HepG2 (cell line): ENCODE data around the gene GRIK3. TPM values are rescaled to one million over a fixed set of nuclear protein-coding genes. Genes with fewer than 3 reads are reported as not detected.

Source experiments
- ATAC-seq: fragments of 200-7000 bp; cut with Tn5 transposase; 3 replicates; pipeline ENCODE4 v1.9.1; 2020; ENCODE audit warnings: mild to moderate bottlenecking, moderate library complexity
- BruUV-seq: library from RNA; stranded (reverse); fragments of 400-500 nt; replicated peaks from 2 replicates; lab custom pipeline; 2021; lab: Mats Ljungman, UMichigan
- CTCF ChIA-PET: fragments of 300-600 bp; formaldehyde crosslinking; extraction: SDS; loops from one replicate; lab custom pipeline; 2021; ENCODE audit warnings: low total read pairs, inconsistent platforms, low intra/inter-chr PET ratio; lab: Yijun Ruan, JAX
- POLR2A ChIA-PET: fragments of 350-600 bp; sonication (Branson Sonifier 250); formaldehyde crosslinking; loops from one replicate; lab custom pipeline; 2020; ENCODE audit warnings: antibody characterized with exemption, inconsistent platforms; lab: Yijun Ruan, JAX
- DNase-seq: peaks from one replicate; pipeline ENCODE4 v3.0.0-alpha.2; 2015; ENCODE audit warnings: low spot score
- FAIRE-seq: peaks from 3 replicates; lab custom pipeline; 2011; peaks lifted over from hg19 to GRCh38; lab: Jason Lieb, UNC
- H2AFZ ChIP-seq: one replicate; pipeline ENCODE4 v1.6.1; 2011; ENCODE audit warnings: low read length, inconsistent platforms
- H3K27ac ChIP-seq: fragments of 300-600 bp; 3 replicates; pipeline ENCODE4 v1.8.0; 2011; ENCODE audit warnings: mixed run types, mild to moderate bottlenecking, mixed read lengths, low read length, inconsistent platforms; ENCODE audit not compliant: insufficient read depth; ENCODE audit errors: extremely low read length
- H3K27me3 ChIP-seq, 2 experiments: fragments of 200-600 bp in 1 of 2; 2 replicates in 1 of 2; 3 replicates in 1 of 2; pipeline versions ENCODE4 v1.6.0 to v1.8.0; 2011; ENCODE audit warnings: low read length in 2 of 2, mild to moderate bottlenecking in 2 of 2, moderate library complexity in 2 of 2, inconsistent platforms in 1 of 2; ENCODE audit not compliant: insufficient read depth in 2 of 2, control insufficient read depth in 1 of 2
- H3K36me3 ChIP-seq, 2 experiments: fragments of 200-600 bp in 1 of 2; replicated peaks in 1 of 2; 2 replicates in 1 of 2; 3 replicates in 1 of 2; pipeline versions ENCODE4 v1.5.1 to v1.8.0; 2011; ENCODE audit warnings: low read length in 2 of 2, inconsistent platforms in 1 of 2; ENCODE audit not compliant: insufficient read depth in 2 of 2, control insufficient read depth in 1 of 2
- H3K4me1 ChIP-seq: 2 replicates; pipeline ENCODE4 v1.5.1; 2012; ENCODE audit warnings: low read length, inconsistent platforms; ENCODE audit not compliant: insufficient read depth
- H3K4me2 ChIP-seq: 2 replicates; pipeline ENCODE4 v1.6.0; 2011; ENCODE audit warnings: low read depth, low read length, inconsistent platforms
- H3K4me3 ChIP-seq, 3 experiments: fragments of 200-600 bp in 1 of 3; sonication (generic), shearing (Covaris generic) in 1 of 3; replicated peaks in 1 of 3; 2 replicates each; pipeline ENCODE4 v1.5.1; 2011 to 2016; ENCODE audit warnings: low read length in 3 of 3, inconsistent platforms in 2 of 3, low read depth in 2 of 3, mild to moderate bottlenecking in 2 of 3, control low read depth in 1 of 3, mixed read lengths in 1 of 3; ENCODE audit not compliant: insufficient read depth in 1 of 3
- H3K79me2 ChIP-seq: one replicate; pipeline ENCODE4 v1.6.1; 2011; ENCODE audit warnings: low read length, inconsistent platforms; ENCODE audit not compliant: insufficient read depth
- H3K9ac ChIP-seq: 2 replicates; pipeline ENCODE4 v1.6.0; 2011; ENCODE audit warnings: mild to moderate bottlenecking, low read depth, low read length, inconsistent platforms; ENCODE audit not compliant: insufficient read depth
- H3K9me3 ChIP-seq: 2 replicates; pipeline ENCODE4 v1.5.1; 2012; ENCODE audit warnings: mild to moderate bottlenecking, low read length
- H4K20me1 ChIP-seq: 2 replicates; pipeline ENCODE4 v1.6.0; 2011; ENCODE audit warnings: inconsistent platforms, mild to moderate bottlenecking, low read length, moderate library complexity; ENCODE audit not compliant: insufficient read depth
- ATRX ChIP-seq: sonication (generic); formaldehyde crosslinking; IDR thresholded peaks from 2 replicates; pipeline ENCODE4 v1.4.0; 2020; ENCODE audit warnings: missing genetic modification reagents, borderline replicate concordance
- BORCS8-MEF2B ChIP-seq: sonication (generic); formaldehyde crosslinking; IDR thresholded peaks from 2 replicates; pipeline ENCODE4 v1.8.0; 2022; ENCODE audit warnings: mild to moderate bottlenecking, missing genetic modification reagents
- E2F1 ChIP-seq: sonication (generic); formaldehyde crosslinking; IDR thresholded peaks from 2 replicates; pipeline ENCODE4 v1.5.0; 2020; ENCODE audit warnings: missing genetic modification reagents
- HNRNPLL ChIP-seq: fragments of 200-400 bp; formaldehyde crosslinking; IDR thresholded peaks from 2 replicates; pipeline ENCODE4 v1.6.1; 2017; ENCODE audit warnings: mild to moderate bottlenecking, low read depth, low read length; ENCODE audit not compliant: poor library complexity, severe bottlenecking
- HOMEZ ChIP-seq: IDR thresholded peaks from 2 replicates; pipeline ENCODE4 v1.6.1; 2016; ENCODE audit warnings: low read depth
- LRRFIP1 ChIP-seq: sonication (generic); formaldehyde crosslinking; conservative IDR thresholded peaks from 2 replicates; pipeline ENCODE4 v1.4.0; 2020; ENCODE audit warnings: missing genetic modification reagents
- NCOA2 ChIP-seq: sonication (generic); formaldehyde crosslinking; IDR thresholded peaks from 2 replicates; pipeline ENCODE4 v1.8.0; 2022; ENCODE audit warnings: inconsistent platforms
- NR3C1 ChIP-seq: sonication (generic); formaldehyde crosslinking; IDR thresholded peaks from 2 replicates; pipeline ENCODE4 v1.4.0; 2020; ENCODE audit warnings: missing genetic modification reagents
- RXRB ChIP-seq: IDR thresholded peaks from 2 replicates; pipeline ENCODE4 v1.6.1; 2016; ENCODE audit warnings: borderline replicate concordance, missing genetic modification reagents, missing compliant biosample characterization
- ZMAT3 ChIP-seq: sonication (generic); formaldehyde crosslinking; conservative IDR thresholded peaks from 2 replicates; pipeline ENCODE4 v1.7.0; 2021; ENCODE audit warnings: missing genetic modification reagents
- ZNF225 ChIP-seq: sonication (generic); formaldehyde crosslinking; IDR thresholded peaks from 2 replicates; pipeline ENCODE4 v1.4.0; 2020; ENCODE audit warnings: mild to moderate bottlenecking, missing genetic modification reagents
- ZNF446 ChIP-seq: sonication (generic); formaldehyde crosslinking; IDR thresholded peaks from 2 replicates; pipeline ENCODE4 v1.5.0; 2020; ENCODE audit warnings: mild to moderate bottlenecking, missing genetic modification reagents
- ZNF546 ChIP-seq: sonication (generic); formaldehyde crosslinking; conservative IDR thresholded peaks from 2 replicates; pipeline ENCODE4 v1.8.1; 2023; ENCODE audit warnings: mild to moderate bottlenecking, missing genetic modification reagents
- ZNF773 ChIP-seq: sonication (generic); formaldehyde crosslinking; IDR thresholded peaks from 2 replicates; pipeline ENCODE4 v1.4.0; 2020; ENCODE audit warnings: missing genetic modification reagents, borderline replicate concordance
- WGBS: methylation state at CpG from one replicate; pipeline ENCODE4 v1.1.6; 2017; ENCODE audit warnings: low lambda C conversion rate; 5-methylcytosine and 5-hydroxymethylcytosine counted together
- in situ Hi-C: cut with HindIII; loops from 2 replicates; pipeline ENCODE4 v1.10.0; 2017; ENCODE audit warnings: low pct_unique_long_range_greater_than_20kb; ENCODE audit not compliant: extremely low pct_ligation_motif_present
- intact Hi-C: fragments of 100-400 bp; cut with micrococcal nuclease; formaldehyde crosslinking; loops from one replicate; pipeline ENCODE4 v1.10.0; 2022; ENCODE audit not compliant: unreplicated experiment
- polyA plus RNA-seq, 8 experiments: library from polyadenylated mRNA; depleted of rRNA in 3 of 8; stranded (reverse) in 7 of 8; unstranded in 1 of 8; fragments of >200 nt; fragmentation: Illumina TruSeq in 4 of 8; extraction: Trizol in 4 of 8; gene quantifications; 2 replicates each; pipeline versions ENCODE4 v1.2.1 to v1.2.3, GENCODE V29; 2011 to 2016; ENCODE audit warnings: low read depth in 4 of 8, missing spikeins in 1 of 8, mixed read lengths in 1 of 8; ENCODE audit not compliant: insufficient read depth in 1 of 8
- total RNA-seq, 5 experiments: library from RNA; depleted of rRNA; stranded (reverse); fragments of >200 nt; fragmentation: Illumina TruSeq; extraction: Trizol; gene quantifications; 2 replicates each; pipeline ENCODE4 v1.2.3, GENCODE V29; 2016; ENCODE audit warnings: low read depth in 1 of 5

The GRIK3 gene
- total and polyA plus RNA-seq, 2 of the 13 experiments (the other 11 are each of a cell fraction or from before 2014, with no cell fraction given): not detected

GRCh38 chr1:37076168-37076567, 41.9 kb upstream of the GRIK3 start:
- FAIRE-seq: no peak
- 50% methylated on average over 2 of the region's 2 CpGs for WGBS

More at GRCh38 chr1:37076168-37076567, 41.9 kb upstream of the GRIK3 start:
- no peak for ATAC-seq
- Histone ChIP-seq H3K27ac (no peak overlapping the region), H3K79me2 (no peaks in the 10 kb centered on the region), H3K4me3 (no peak overlapping the region), H3K9me3 (no peaks in the 10 kb centered on the region), H2AFZ (no peak overlapping the region), H3K36me3 (no peaks in the 10 kb centered on the region), H3K4me2 (no peak overlapping the region), H3K27me3 (no peaks in the 10 kb centered on the region; a peak in 2 of 5 replicates)
- BruUV-seq: no TSS peak
- in situ Hi-C loops: no loop called here
- ChIA-PET CTCF (no interaction called here), POLR2A (no interaction called here)
- DNase-seq: no peak
- intact Hi-C loops: no loop called here
- TF ChIP-seq ZNF225 (no peak), ZNF546 (no peak), BORCS8-MEF2B (CRISPR knock-in tag) (no peak), ZNF773 (CRISPR knock-in tag) (no peak), LRRFIP1 (CRISPR knock-in tag) (no peak), E2F1 (CRISPR knock-in tag) (no peak), NCOA2 (no peak), ATRX (no peak), ZNF446 (CRISPR knock-in tag) (no peak), NR3C1 (CRISPR knock-in tag) (no peak), RXRB (CRISPR knock-in tag) (no peak), HNRNPLL (no peak), HOMEZ (no peak), ZMAT3 (CRISPR knock-in tag) (no peak)
- TF ChIP-seq, all 625 proteins: peak for 0
- Histone ChIP-seq H3K4me1 (no peaks in the 10 kb centered on the region), H4K20me1 (no peaks in the 10 kb centered on the region), H3K9ac (no peak overlapping the region)
